Adrenal gland (tissue), 12 donors: ENCODE data around the gene GPR176. TPM values are rescaled to one million over a fixed set of nuclear protein-coding genes. Genes with fewer than 3 reads are reported as not detected.

ENCODE experiments used
- DNase-seq, 7 donors: peaks; one replicate each; pipeline ENCODE4 v3.0.0-alpha.2; 2019 to 2020
- H3K27ac ChIP-seq, 5 donors: fragments of 200-600 bp; sonication (generic) in 4 of 5; 1 replicate in 3 of 5; 2 replicates in 2 of 5; pipeline versions ENCODE4 v1.5.1 to v1.8.0; 2016 to 2020; ENCODE audit warnings: mild to moderate bottlenecking in 1 of 5
- H3K27me3 ChIP-seq: fragments of 200-600 bp; 2 replicates; pipeline ENCODE4 v1.8.0; 2021
- H3K36me3 ChIP-seq, 2 donors: fragments of 200-600 bp; replicated peaks in 1 of 2; 1 replicate in 1 of 2; 2 replicates in 1 of 2; pipeline versions ENCODE4 v1.5.1 to v1.8.0; 2018 to 2022
- H3K4me1 ChIP-seq, 2 donors: fragments of 200-600 bp; replicated peaks in 1 of 2; 1 replicate in 1 of 2; 2 replicates in 1 of 2; pipeline versions ENCODE4 v1.5.1 to v1.8.0; 2018 to 2021
- H3K4me3 ChIP-seq, 4 donors: fragments of 200-600 bp; sonication (generic) in 3 of 4; one replicate each; pipeline ENCODE4 v1.5.1; 2016 to 2018
- H3K9me3 ChIP-seq, 3 donors: fragments of 200-600 bp; sonication (generic) in 1 of 3; replicated peaks in 1 of 3; 1 replicate in 2 of 3; 2 replicates in 1 of 3; pipeline versions ENCODE4 v1.5.1 to v1.8.0; 2016 to 2021
- POLR2A ChIP-seq, 2 donors: fragments of 450-650 bp; IDR thresholded peaks; one replicate each; pipeline ENCODE4 v1.6.1; 2017; ENCODE audit warnings: antibody characterized with exemption in 2 of 2, mild to moderate bottlenecking in 2 of 2, moderate library complexity in 1 of 2
- WGBS, 4 donors: extraction: QIAGEN DNeasy Blood & Tissue Kit in 2 of 4; methylation state at CpG; one replicate each; pipeline versions ENCODE4 v1.1.5 to v1.1.7; 2013 to 2017; 5-methylcytosine and 5-hydroxymethylcytosine counted together
- intact Hi-C, 2 donors: fragments of 100-400 bp; cut with DNase I; formaldehyde crosslinking; loops; one replicate each; pipeline versions ENCODE4 v1.14.1 to v1.15.0; 2022 to 2023
- polyA plus RNA-seq, 3 donors: library from polyadenylated mRNA; stranded (reverse); fragments of 200-250 nt in 2 of 3; fragments of 350-450 nt in 1 of 3; fragmentation: Illumina TruSeq in 1 of 3; extraction: RNeasy Lipid Tissue Mini Kit (QIAGEN cat#74804) in 1 of 3; gene quantifications; one replicate each; pipeline ENCODE4 v1.2.3, GENCODE V29; 2013 to 2014
- total RNA-seq, 9 donors: library from RNA; depleted of rRNA in 4 of 9; stranded (reverse); fragments of >200 nt in 4 of 9; fragments of 120-200 nt in 1 of 9; fragmentation: NEBNext Ultra II Directional in 1 of 9; extraction: Animal tissue kit (Norgen Biotek cat#: 25700) in 1 of 9; gene quantifications; one replicate each; pipeline versions ENCODE4 v1.1.0 to v1.2.4, GENCODE V29; 2013 to 2023
- TF ChIP-seq, protein P1 (sequence below), 6 experiments: fragments of 450-650 bp in 4 of 6; fragments of 200-600 bp in 2 of 6; sonication (generic) in 1 of 6; IDR thresholded peaks; 1 replicate in 5 of 6; 2 replicates in 1 of 6; pipeline versions ENCODE4 v1.5.1 to v1.8.0; 2016 to 2021; ENCODE audit warnings: antibody characterized with exemption in 6 of 6, mild to moderate bottlenecking in 2 of 6, moderate library complexity in 1 of 6
- donor health status: healthy with polysubstance abuse.
- donor health status: Bipolar disorder and iron deficiency.
- donor health status: DM: yes; HTN: yes; CAD: no.
- donor health status: DM: no; HTN: no; CAD: no.
- donor health status: DM: no; HTN: no; CAD: no.
- donor health status: DM: yes; HTN: yes; CAD: no.

GPR176 gene
- total and polyA plus RNA-seq, 12 donors = 1.4 to 12.7 (median 5.6) TPM

DNA sequence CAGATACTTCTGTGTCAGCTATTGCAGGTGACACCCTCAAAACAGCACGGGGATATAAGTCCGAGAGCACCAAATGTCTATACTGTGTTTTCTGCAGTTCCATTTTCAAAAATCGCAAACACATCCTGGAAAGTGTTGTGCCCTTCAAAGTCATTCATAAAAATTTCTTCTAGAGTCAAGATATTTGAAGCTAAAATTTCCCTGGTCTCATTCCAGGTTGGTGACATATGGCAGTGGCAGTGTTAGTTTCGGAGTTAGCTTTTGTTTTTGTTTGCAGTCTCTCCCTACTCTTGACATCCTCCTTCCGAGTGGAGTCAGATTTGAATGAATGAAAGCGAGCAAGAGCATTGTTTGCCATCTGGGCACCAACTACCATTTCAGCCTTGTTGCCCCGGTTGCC lies 134.2 kb downstream of the GPR176 start:
- H3K27me3 ChIP-seq = no peaks in the 10 kb centered on the region
- peaks cover 0 to 21% of the 10 kb centered on the region in 2 donors for H3K4me1 ChIP-seq
- H3K36me3 ChIP-seq = no peaks in the 10 kb centered on the region
- H3K9me3 ChIP-seq = no peaks in the 10 kb centered on the region
- H3K27ac ChIP-seq = no peak overlapping the region
- intact Hi-C loops = loop anchor here in 1 of 2 donors (10.0 kb wide), 1 partner anchor 99 kb away; no protein-coding TSS in a partner anchor
- 81 to 91% (median 84%) methylated on average over 7 of the region's 7 CpGs for WGBS, 4 donors
- no peak for DNase-seq
- TF ChIP-seq POLR2A (IDR thresholded peaks at IDR 0.05) = no peak
- TF ChIP-seq, protein P1, sequence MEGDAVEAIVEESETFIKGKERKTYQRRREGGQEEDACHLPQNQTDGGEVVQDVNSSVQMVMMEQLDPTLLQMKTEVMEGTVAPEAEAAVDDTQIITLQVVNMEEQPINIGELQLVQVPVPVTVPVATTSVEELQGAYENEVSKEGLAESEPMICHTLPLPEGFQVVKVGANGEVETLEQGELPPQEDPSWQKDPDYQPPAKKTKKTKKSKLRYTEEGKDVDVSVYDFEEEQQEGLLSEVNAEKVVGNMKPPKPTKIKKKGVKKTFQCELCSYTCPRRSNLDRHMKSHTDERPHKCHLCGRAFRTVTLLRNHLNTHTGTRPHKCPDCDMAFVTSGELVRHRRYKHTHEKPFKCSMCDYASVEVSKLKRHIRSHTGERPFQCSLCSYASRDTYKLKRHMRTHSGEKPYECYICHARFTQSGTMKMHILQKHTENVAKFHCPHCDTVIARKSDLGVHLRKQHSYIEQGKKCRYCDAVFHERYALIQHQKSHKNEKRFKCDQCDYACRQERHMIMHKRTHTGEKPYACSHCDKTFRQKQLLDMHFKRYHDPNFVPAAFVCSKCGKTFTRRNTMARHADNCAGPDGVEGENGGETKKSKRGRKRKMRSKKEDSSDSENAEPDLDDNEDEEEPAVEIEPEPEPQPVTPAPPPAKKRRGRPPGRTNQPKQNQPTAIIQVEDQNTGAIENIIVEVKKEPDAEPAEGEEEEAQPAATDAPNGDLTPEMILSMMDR (IDR thresholded peaks at IDR 0.05) = no peak
- no peak overlapping the region for H3K4me3 ChIP-seq

DNA sequence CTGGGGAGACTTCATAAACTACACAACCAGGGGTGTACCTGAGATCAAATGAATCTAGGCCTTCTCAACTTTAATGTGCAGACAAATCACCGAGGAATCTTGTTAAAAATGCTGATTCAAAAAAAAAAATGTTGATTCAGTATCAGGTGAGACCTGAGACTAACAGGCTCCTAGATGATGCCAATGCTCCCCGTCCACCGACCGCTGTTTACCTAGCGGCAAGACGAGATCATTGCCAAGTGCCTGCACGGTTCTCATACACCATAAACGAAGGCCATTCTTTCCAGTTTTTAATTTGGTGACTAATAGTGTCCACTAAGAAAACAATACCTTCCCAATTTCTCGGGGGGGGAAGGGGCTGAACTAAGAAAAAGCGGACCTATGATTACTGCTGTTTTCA lies 134.9 kb downstream of the GPR176 start:
- Histone ChIP-seq H3K4me1 (peaks cover 0 to 21% of the 10 kb centered on the region in 2 donors), H3K36me3 (no peaks in the 10 kb centered on the region), H3K27me3 (no peaks in the 10 kb centered on the region), H3K4me3 (no peak overlapping the region), H3K27ac (no peak overlapping the region), H3K9me3 (no peaks in the 10 kb centered on the region)
- intact Hi-C loops = loop anchor here in 1 of 2 donors (10.0 kb wide), 1 partner anchor 100 kb away; no protein-coding TSS in a partner anchor
- no peak for DNase-seq
- TF ChIP-seq, protein P1 (IDR thresholded peaks at IDR 0.05) = no peak
- no peak for TF ChIP-seq POLR2A (IDR thresholded peaks at IDR 0.05)
- 69 to 83% (median 81%) methylated on average over 10 of the region's 10 CpGs for WGBS, 4 donors

DNA sequence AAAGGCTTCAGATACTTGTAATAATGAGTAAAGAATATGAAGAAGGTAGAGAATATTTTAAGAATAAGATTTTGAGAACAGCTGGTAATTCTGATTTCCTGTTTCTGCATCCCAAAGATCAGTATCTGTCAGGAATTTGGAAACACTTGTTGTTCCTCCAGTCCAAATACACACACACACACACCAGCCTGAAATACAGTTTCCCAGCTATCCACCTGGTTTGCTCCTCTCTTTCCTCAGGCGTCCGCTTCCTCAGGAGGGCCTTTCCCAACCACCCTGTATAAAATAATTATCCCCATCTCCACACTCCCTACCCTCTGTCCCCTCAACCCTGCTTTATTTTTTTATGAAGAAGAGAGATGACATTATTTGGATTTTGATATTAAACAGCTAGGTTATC lies 135.4 kb downstream of the GPR176 start:
- Histone ChIP-seq H3K4me1 (peaks cover 0 to 21% of the 10 kb centered on the region in 2 donors), H3K36me3 (no peaks in the 10 kb centered on the region), H3K27me3 (no peaks in the 10 kb centered on the region), H3K9me3 (no peaks in the 10 kb centered on the region), H3K4me3 (no peak overlapping the region), H3K27ac (no peak overlapping the region)
- no peak for DNase-seq
- WGBS, 4 donors = 90 to 95% (median 94%) methylated on average over 2 of the region's 2 CpGs
- TF ChIP-seq, protein P1 (IDR thresholded peaks at IDR 0.05) = no peak
- TF ChIP-seq POLR2A (IDR thresholded peaks at IDR 0.05) = no peak
- intact Hi-C loops = loop anchor here in 1 of 2 donors (10.0 kb wide), 1 partner anchor 100 kb away; no protein-coding TSS in a partner anchor

GRCh38 chr15:39784125-39784524 lies 135.9 kb downstream of the GPR176 start:
- intact Hi-C loops = loop anchor here in 1 of 2 donors (10.0 kb wide), 1 partner anchor 101 kb away; no protein-coding TSS in a partner anchor

More at GRCh38 chr15:39784125-39784524, 135.9 kb downstream of the GPR176 start:
- H3K4me1 ChIP-seq = peaks cover 0 to 21% of the 10 kb centered on the region in 2 donors
- no peak overlapping the region for H3K4me3 ChIP-seq
- 49 to 56% (median 52%) methylated on average over 4 of the region's 4 CpGs for WGBS, 4 donors
- TF ChIP-seq POLR2A (IDR thresholded peaks at IDR 0.05) = no peak
- TF ChIP-seq, protein P1 (IDR thresholded peaks at IDR 0.05) = no peak
- H3K9me3 ChIP-seq = no peaks in the 10 kb centered on the region
- H3K27ac ChIP-seq = no peak overlapping the region
- H3K36me3 ChIP-seq = no peaks in the 10 kb centered on the region
- DNase-seq = no peak
- H3K27me3 ChIP-seq = no peaks in the 10 kb centered on the region
